ENCODE results near the gene CMSS1. TPM values are rescaled to one million over a fixed set of nuclear protein-coding genes. Genes with fewer than 3 reads are reported as not detected.

CMSS1 gene
- total RNA-seq, 1 experiment from 2014 or later = 64.1 TPM

- BruUV-seq (replicated peaks) = no TSS peak
- Histone ChIP-seq H3K9me3 (ENCODE audit: control insufficient read depth in 1 of 2, insufficient read depth in 1 of 2, low read depth in 1 of 2, low read length in 2 of 2) (no peaks in the 10 kb centered on the region), H3K27me3 (ENCODE audit: insufficient read depth, low read length) (no peaks in the 10 kb centered on the region), H3K9ac (ENCODE audit: low read length) (no peak overlapping the region), H3K27ac (ENCODE audit: low read depth, low read length) (no peak overlapping the region), H3K4me3 (replicated peaks in 1 of 2; ENCODE audit: low read depth in 1 of 2, low read length in 2 of 2) (no peak overlapping the region), H3K9me2 (ENCODE audit: insufficient read depth) (no peaks in the 10 kb centered on the region), H2AFZ (ENCODE audit: low read depth, low read length, poor library complexity, severe bottlenecking) (no peak overlapping the region), H3K4me1 (ENCODE audit: control insufficient read depth in 1 of 2, insufficient read depth in 2 of 2, low read length in 2 of 2) (peaks cover 0 to 13% of the 10 kb centered on the region in 2 experiments; a peak in 2 of 4 replicates), H3K36me3 (ENCODE audit: control insufficient read depth in 1 of 2, insufficient read depth in 2 of 2, low read length in 2 of 2) (no peaks in the 10 kb centered on the region), H3K4me2 (ENCODE audit: low read length) (no peak overlapping the region), H4K20me1 (ENCODE audit: insufficient read depth) (no peaks in the 10 kb centered on the region), H3K79me2 (ENCODE audit: insufficient read depth, low read length) (peaks cover 8% of the 10 kb centered on the region; the same call in 1 of the 2 replicates)
- POLR2A ChIA-PET = no interaction called here
- DNase-seq (ENCODE audit: low read depth, low spot score) (no peak), ATAC-seq (no peak)
- RAD21 ChIA-PET (ENCODE audit: low non-redundant PET in 1 of 2, low total read pairs in 2 of 2, uncharacterized antibody in 2 of 2, unreplicated experiment in 2 of 2) = no interaction called here
- TF ChIP-seq JUND (IDR thresholded peaks at IDR 0.05) = no peak
- no peak for TF ChIP-seq SRF (IDR thresholded peaks at IDR 0.05; ENCODE audit: low read depth)
- TF ChIP-seq EGR1 (IDR thresholded peaks at IDR 0.05; ENCODE audit: low read depth) = no peak
- TF ChIP-seq ZBTB33 (IDR thresholded peaks at IDR 0.05; ENCODE audit: extremely low read depth, insufficient replicate concordance, low read length) = no peak
- no peak for TF ChIP-seq POLR2A (IDR thresholded peaks at IDR 0.05; ENCODE audit: borderline replicate concordance, extremely low read depth, insufficient read depth, insufficient read length)
- TF ChIP-seq ZNF274 (IDR thresholded peaks at IDR 0.05; ENCODE audit: low read depth, low read length) = no peak
- no peak for TF ChIP-seq YY1 (IDR thresholded peaks at IDR 0.05; ENCODE audit: extremely low read depth, insufficient replicate concordance, low read depth, low read length)
- TF ChIP-seq POLR2AphosphoS5 (IDR thresholded peaks at IDR 0.05; ENCODE audit: low read depth, low read length) = no peak
- TF ChIP-seq ATF3 (IDR thresholded peaks at IDR 0.05) = no peak
- no peak for TF ChIP-seq ZFX (IDR thresholded peaks at IDR 0.05)
- TF ChIP-seq CTCF (IDR thresholded peaks at IDR 0.05 in 2 of 3, conservative IDR thresholded peaks at IDR 0.05 in 1 of 3; ENCODE audit: borderline replicate concordance in 1 of 3, insufficient read depth in 1 of 3, low read depth in 2 of 3, low read length in 2 of 3) = no peak
- no peak for TF ChIP-seq SIN3A (IDR thresholded peaks at IDR 0.05; ENCODE audit: low read depth)
- TF ChIP-seq EZH2 (IDR thresholded peaks at IDR 0.05) = no peak
- no peak for TF ChIP-seq FOSL1 (IDR thresholded peaks at IDR 0.05; ENCODE audit: low read depth)
- TF ChIP-seq EZH2phosphoT487 (IDR thresholded peaks at IDR 0.05; ENCODE audit: borderline replicate concordance) = no peak
- TF ChIP-seq TCF7L2 (IDR thresholded peaks at IDR 0.05; ENCODE audit: borderline replicate concordance, extremely low read depth, insufficient read depth, insufficient read length) = no peak
- no peak for TF ChIP-seq RAD21 (IDR thresholded peaks at IDR 0.05; ENCODE audit: low read depth)
- TF ChIP-seq SP1 (IDR thresholded peaks at IDR 0.05; ENCODE audit: low read depth) = no peak
- CTCF ChIA-PET = interaction anchor here (0.8 kb wide), 1 partner anchor 36 kb away, joined by 3 read pairs; no protein-coding TSS in a partner anchor
- intact Hi-C loops (cut with micrococcal nuclease) = no loop called here
Observed at GRCh38 chr3:99879275-99879674, 61.6 kb downstream of the CMSS1 start.
